Stimulated activated CD4-positive, alpha-beta T cell treated with anti-CD3 and anti-CD28 coated beads, Interleukin-4, amount 100 ng/mL, for 1 hour (primary cell): Measurements from ENCODE around the gene USP28.
"Not testable (repeated sequence)": the region's sequence is repeated elsewhere in the genome, so short reads cannot be mapped to it uniquely, and the experiment has no call there.

Source experiments
- DNase-seq: peaks from one replicate; pipeline ENCODE4 v3.0.0-alpha.2; 2020

Gene USP28

DNA sequence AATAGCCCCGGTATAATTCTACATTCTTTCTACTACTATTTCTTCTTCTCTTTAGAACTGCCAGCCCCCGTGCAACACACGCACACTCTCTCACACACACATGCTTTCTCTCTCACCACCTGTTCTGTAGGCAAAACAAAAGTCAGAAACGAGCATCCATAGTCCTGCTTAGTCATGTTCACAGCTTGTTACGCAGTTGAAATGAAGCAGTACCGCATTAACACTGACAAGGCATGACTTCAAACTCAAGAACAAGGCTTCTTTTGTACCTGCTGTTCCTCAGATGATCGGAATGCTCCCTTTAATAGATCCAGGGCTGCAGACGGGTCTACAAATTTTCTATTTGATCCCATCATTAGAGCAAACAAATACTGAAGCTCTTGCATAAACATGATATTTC lies 42.2 kb downstream of the USP28 start:
- no peak for DNase-seq

DNA sequence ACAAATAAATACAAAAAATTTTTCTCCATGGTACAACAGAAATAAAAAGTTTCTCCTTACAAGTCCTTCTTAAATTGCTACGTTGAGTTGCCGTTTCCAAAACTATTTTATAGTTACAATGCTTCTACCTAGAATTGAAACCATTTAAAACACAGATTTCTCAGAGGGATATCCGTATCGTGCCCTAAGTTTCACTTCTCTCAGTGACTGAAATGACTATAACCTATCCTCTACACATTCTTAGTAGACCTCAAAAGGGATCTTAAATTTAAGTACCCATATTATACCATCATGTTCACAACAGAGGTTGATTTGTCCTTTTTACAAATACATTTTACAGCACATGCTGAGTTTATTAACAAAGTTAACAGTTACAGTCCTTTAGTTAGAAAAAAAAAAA lies 44.1 kb downstream of the USP28 start:
- DNase-seq, result no peak

- DNase-seq, result no peak
Observed at GRCh38 chr11:113829751-113830150, 45.6 kb downstream of the USP28 start.

DNA sequence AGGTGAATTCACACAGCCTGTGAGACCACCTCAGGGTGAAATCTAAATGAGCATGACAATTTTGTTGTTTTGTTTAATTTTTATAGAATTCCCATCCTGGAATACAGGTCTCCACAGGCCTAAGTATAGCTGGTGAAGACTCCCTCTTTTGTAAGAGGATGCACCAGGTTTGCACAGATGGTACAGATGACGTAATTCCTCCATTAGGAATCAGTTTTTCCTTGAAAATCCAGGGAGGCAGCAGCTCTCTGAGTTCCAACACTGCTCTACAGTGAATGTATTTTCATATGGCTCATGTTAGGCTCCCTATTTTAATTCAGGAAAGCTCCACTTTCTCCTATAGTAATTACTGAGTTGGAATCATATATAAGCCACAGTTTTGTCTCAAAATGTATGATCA lies 47.2 kb downstream of the USP28 start:
- no peak for DNase-seq

- no peak for DNase-seq
Observed at GRCh38 chr11:113827477-113827876, 47.9 kb downstream of the USP28 start.

- DNase-seq, result no peak
Observed at GRCh38 chr11:113818426-113818825, 56.9 kb downstream of the USP28 start.

DNA sequence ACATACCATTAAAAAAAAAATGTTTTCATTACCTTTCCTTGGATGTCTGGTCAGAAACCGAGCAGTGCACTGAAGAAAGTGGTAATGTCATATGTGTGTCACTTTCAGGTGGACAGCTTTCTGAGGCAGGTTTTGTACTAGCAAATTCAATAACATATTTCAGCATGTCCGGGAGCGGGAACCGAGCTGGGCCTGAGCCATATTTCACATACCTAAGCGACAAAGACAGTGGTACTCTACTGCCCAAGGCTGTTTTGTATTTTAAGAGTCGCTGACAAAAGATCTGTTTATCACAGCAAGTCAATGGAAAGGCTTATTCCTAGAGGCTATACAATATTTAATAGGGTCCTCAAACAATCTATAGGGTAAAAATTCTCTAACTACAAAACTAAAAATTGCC lies 57.7 kb downstream of the USP28 start:
- no peak for DNase-seq

- DNase-seq, result no peak
Observed at GRCh38 chr11:113817162-113817561, 58.2 kb downstream of the USP28 start.

DNA sequence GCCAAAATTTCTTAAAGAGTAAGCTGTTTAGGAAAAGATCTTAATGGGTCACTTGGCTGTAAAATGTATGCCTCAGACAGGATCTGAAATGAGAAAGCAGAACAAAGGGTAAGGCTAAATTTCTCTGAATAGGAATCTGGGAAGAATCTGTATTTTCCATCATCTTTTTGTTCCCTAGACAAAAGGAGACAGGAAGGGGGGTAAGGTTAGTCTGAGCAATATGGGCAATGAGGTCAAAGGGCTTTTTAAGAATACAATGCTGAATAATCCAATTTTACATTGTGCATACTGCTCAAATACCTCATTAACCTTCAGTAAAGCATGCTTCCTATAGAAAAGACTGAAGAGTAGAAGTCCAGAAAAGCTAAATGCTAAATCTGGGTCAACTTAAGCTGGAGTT lies 61.2 kb downstream of the USP28 start:
- no peak for DNase-seq

DNA sequence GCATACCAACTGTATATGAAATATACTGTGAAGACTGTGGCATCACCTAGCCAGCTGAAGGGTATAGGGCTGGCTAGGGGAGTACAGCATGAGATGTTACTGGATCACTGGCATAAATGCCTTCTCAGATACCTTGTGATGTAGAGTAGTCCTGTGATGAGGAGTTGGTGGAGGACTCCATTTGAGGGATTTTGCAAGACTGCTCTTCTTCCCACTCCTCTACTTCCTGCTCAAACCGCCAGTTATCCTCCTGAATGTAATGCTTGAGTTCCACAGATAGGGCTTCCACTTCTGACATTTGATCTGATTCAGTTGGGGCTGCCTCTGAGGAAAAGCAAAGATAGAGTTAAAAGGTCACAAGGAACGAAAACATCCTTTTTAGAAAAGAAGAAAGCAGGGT lies 66.4 kb downstream of the USP28 start:
- DNase-seq, result no peak

GRCh38 chr11:113806406-113806805 lies 69.0 kb downstream of the USP28 start:
- no peak for DNase-seq

- no peak for DNase-seq
Observed at GRCh38 chr11:113805640-113806039, 69.7 kb downstream of the USP28 start.

GRCh38 chr11:113802621-113803020 lies 72.8 kb downstream of the USP28 start:
- DNase-seq, result no peak

- no peak for DNase-seq
Observed at GRCh38 chr11:113796663-113797259, 78.6 kb downstream of the USP28 start.

DNA sequence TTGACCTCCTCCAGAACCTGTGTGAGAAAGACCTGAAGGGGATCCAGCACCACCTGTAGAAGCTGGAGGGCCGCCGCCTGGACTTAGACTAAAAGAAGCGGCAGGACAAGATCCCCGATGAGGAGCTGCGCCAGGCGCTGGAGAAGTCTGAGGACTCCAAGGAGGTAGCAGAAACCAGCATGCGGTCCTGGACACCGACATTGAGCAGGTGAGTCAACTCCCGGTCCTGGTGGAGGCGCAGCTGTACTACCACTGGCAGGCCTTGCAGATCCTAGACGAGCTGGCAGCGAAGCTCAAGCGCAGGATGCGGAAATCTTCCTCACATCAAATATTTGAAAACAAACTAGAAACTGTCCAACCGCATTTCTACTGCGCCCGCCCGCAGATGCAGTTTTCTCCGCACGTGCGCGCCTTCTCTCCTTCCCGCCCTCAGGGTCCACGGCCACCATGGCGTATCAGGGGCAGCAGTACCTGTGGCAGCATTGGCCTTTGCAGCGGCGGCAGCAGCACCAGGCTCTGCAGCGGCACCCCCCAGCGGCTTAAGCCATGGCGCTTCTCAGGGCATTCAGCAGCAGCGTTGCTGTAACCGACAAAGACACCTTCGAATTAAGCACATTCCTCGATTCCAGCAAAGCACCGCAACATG lies 85.6 kb downstream of the USP28 start:
- no peak for DNase-seq

DNA sequence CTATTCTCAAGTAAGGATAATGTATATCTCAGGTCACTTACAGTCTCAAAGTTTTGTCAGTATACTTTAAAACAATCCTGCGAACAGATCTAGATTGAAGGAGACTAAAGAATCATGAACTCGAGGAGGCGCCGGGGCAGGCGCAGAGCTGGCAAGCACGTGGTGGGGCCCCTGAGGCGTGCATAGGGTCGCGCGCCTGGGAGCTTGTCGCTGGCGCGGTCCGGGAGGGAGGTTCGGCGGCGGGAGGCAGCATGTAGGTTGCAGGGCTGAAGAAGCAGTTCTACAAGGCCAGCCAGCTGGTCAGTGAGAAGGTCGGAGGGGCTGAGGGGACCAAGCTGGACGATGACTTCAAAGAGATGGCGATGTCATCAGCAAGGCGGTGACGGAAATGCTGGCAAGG lies 86.4 kb downstream of the USP28 start:
- not testable (repeated sequence) for DNase-seq

DNA sequence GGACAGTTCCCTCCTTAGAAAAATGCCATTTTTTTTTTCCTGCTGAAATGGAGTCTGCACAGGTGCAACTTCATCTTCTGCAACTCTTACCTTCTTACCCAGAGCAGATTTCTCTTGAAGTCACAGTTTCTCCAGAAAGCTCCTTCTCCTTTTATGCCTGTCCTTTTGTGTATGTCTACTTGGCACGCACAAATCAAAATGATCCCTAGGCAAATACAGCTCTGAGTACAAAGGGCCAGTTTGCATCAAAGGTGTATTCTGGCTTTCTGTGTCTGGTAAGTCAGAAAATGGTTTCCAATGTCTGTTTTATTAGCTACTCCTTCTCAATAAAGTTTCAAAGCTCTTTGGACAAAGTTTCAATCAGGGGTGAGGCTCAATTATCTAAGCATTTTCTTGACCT lies 93.2 kb downstream of the USP28 start:
- DNase-seq, result no peak

DNA sequence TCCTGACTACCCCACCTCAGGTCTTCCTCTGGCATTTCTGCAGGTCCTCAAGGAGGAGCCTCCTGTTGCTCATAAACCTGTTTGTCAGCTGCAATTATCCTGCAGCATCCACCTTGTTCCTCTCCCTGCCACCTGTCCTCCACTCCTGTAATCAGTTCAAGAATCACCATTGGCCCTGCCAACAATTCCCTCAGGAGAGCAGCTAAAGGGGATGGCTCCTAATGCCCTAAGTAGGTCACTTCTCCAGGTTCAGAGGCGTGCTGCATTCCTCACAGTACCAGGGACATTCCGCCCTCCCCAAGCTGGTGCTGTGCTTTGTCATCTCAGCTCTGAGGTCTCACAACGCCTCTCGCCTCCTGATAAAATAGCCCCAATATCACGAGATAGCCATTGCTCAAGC lies 93.7 kb downstream of the USP28 start:
- DNase-seq, result no peak

GRCh38 chr11:113779496-113779895 lies 95.9 kb downstream of the USP28 start, which contains the start of gene CLDN25:
Gene CLDN25, plus strand, starts transcription at chr11:113779796. Its CDS starts 0 bp downstream, at chr11:113779796.
- DNase-seq, result no peak

- DNase-seq, result no peak
Observed at GRCh38 chr11:113778111-113778910, 97.1 kb downstream of the USP28 start.

GRCh38 chr11:113774174-113774503 lies 101.2 kb downstream of the USP28 start:
- no peak for DNase-seq

- DNase-seq, result peak; percentile 93
Observed at GRCh38 chr11:113773416-113774173, 101.8 kb downstream of the USP28 start, which contains the start of gene ZW10. Gene ZW10, minus strand, starts transcription at chr11:113773692. Its CDS starts 26 bp downstream, at chr11:113773666.

DNA sequence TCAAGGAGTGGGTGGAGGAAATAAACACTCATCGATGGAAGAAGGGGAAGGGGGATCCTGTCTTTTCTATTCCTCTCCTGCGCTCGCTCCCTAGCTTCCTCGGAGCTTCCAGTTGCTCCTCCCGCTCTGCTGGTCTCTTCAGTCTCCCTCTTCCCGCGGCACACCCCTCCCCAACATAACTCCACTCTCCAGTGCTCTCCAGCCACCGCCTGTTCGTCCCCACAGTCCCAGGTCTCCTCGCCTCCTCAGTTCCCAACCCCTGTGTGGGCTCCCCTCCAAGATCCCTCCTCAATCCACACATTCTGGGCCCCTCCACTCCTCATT lies 102.3 kb downstream of the USP28 start:
- DNase-seq, result no peak

- DNase-seq, result no peak
Observed at GRCh38 chr11:113771964-113772363, 103.4 kb downstream of the USP28 start.
